HG03575 (cell line): Measurements from ENCODE around the gene SLC27A5.
"Not testable (repeated sequence)": the region's sequence is repeated elsewhere in the genome, so short reads cannot be mapped to it uniquely, and the experiment has no call there.

Source experiments
- ATAC-seq: cut with Tn5 transposase; IDR thresholded peaks from one replicate; pipeline ENCODE4 v1.9.1; 2021; ENCODE audit not compliant: unreplicated experiment, insufficient number of reproducible peaks, low FRiP score; ENCODE audit errors: extremely low read depth

The SLC27A5 gene

GRCh38 chr19:58551577-58552471 lies 40.0 kb upstream of the SLC27A5 start:
- no peak for ATAC-seq

GRCh38 chr19:58551123-58551497 lies 39.3 kb upstream of the SLC27A5 start:
- no peak for ATAC-seq

GRCh38 chr19:58550362-58551122 lies 38.8 kb upstream of the SLC27A5 start:
- no peak for ATAC-seq

- ATAC-seq: no peak
These were observed 38.0 kb upstream of the SLC27A5 start for GRCh38 chr19:58549664-58550361.

- ATAC-seq: no peak
These were observed 37.3 kb upstream of the SLC27A5 start for GRCh38 chr19:58548859-58549663.

GRCh38 chr19:58547323-58548312 lies 35.8 kb upstream of the SLC27A5 start:
- no peak for ATAC-seq

GRCh38 chr19:58546019-58546530 lies 34.3 kb upstream of the SLC27A5 start:
- ATAC-seq: no peak

GRCh38 chr19:58545286-58546018 lies 33.7 kb upstream of the SLC27A5 start:
- no peak for ATAC-seq

- ATAC-seq: peak; percentile 11
These were observed 32.9 kb upstream of the SLC27A5 start for GRCh38 chr19:58544591-58545285.

- ATAC-seq: peak; percentile 73
These were observed 32.2 kb upstream of the SLC27A5 start, which contains the start of gene TRIM28 for GRCh38 chr19:58543826-58544590. TSS of gene TRIM28 (plus strand) at chr19:58544064. CDS start at chr19:58544758, 694 bp downstream.

GRCh38 chr19:58542641-58543372 lies 31.0 kb upstream of the SLC27A5 start:
- ATAC-seq: not testable (repeated sequence)

GRCh38 chr19:58539169-58539559 lies 27.4 kb upstream of the SLC27A5 start:
- ATAC-seq: not testable (repeated sequence)

- ATAC-seq: no peak
These were observed 26.7 kb upstream of the SLC27A5 start for GRCh38 chr19:58538257-58539168.
